A204.1 (cell line): ENCODE measurements around the gene ONECUT2.

Experiments
- FAIRE-seq: peaks from 2 replicates; lab custom pipeline; 2012; peaks lifted over from hg19 to GRCh38; lab: Jason Lieb, UNC

The ONECUT2 gene

DNA sequence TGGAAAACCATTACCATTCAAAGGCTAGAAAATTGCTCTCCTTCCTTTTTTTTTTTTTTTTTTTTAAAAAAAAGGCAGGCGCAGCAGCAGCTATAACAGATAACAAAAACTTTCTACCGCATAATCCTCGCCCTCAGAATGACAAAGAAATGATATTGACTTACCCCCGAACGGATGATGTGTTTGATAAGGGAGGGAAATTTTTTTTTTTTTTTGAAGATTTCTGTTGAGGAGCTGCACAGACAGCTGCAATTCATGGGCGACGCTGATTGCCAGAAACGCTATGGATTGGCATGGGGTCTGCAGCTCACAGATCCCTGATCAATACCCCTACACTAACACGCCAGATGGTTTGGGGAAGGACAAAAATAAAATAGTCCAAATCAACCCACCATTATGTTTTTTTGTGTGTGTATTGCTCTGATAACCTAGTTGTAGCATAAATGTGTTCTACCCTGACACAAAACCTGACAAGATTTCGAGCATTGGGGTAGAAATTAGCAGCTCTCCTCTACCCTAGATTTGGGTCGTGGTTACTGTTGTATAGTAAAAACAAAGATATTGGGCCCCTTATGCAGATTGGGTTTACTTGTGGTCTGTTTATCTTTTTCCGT is 3.6 kb upstream of the ONECUT2 start:
- no peak for FAIRE-seq

DNA sequence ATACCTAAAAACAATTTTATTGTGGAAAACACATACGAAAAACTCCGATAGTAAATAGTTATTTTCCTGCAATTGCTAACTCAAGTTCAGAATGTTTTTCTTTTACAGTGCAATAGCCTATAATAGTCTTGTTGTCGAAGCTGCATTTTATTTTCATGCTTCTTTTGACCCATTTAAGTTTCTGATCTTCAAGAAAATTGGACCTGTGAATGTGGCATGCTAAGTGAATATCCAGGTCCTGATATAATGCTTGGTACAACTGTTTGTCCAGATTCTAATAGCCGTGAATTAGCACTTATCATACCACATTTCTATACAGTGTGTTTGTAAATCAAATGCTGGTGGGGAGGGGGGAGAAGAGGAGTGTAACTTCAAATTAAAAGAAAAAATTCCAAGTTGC is 3.0 kb upstream of the ONECUT2 start:
- FAIRE-seq = no peak

DNA sequence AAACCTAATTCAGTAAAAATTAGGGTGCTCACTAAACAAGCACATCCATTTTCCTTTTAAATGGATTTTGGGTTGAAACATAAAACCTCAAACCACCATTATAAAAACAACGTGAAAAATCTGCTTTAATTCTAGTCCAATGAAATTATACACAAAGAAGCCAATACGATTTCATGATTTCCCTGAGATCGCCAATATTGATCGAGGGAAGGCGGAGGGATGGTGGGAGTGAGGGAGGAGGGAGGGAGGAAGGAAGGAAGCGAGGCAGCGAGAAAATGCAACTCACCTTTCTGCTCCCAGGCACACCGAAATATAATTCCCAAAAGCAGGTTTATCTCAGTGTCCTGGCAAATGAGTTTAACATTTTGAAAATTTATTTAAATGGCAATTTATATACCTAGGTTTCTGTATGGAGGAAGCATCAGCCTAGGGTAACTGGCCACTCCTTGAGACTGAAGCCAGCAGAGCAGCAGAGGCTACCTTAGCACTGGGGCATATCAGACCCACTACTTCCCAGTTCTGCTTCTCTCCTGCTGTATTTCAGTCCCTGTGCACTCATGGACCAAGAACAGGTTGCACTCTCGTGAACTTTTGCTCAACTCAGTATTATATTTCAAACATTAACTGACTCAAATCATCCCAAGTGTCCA is 2.3 kb upstream of the ONECUT2 start:
- FAIRE-seq = no peak

DNA sequence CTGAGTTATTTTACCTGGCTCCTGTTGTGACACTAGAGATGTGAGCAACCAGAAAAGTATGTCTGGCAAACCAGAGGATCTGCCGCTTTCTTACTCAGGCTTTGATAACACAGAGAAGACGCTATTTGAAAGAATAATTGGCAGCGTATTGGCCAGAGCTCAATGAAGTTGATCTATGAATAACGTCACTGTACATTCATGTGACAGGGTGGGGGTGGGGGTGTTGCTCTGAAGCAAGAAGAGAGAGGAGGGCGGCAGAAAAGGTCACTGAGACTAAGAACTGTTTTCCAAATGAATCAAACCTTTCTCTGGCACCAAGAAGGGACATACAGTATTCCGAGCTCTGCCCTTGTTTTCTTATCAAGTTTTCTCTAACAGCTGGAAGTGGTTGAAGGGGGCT is 1.7 kb upstream of the ONECUT2 start:
- FAIRE-seq = no peak

GRCh38 chr18:57433934-57434535 is 1.1 kb upstream of the ONECUT2 start:
- FAIRE-seq = no peak

- no peak for FAIRE-seq
These were observed 644 bp downstream of the ONECUT2 start for GRCh38 chr18:57435846-57436190.

DNA sequence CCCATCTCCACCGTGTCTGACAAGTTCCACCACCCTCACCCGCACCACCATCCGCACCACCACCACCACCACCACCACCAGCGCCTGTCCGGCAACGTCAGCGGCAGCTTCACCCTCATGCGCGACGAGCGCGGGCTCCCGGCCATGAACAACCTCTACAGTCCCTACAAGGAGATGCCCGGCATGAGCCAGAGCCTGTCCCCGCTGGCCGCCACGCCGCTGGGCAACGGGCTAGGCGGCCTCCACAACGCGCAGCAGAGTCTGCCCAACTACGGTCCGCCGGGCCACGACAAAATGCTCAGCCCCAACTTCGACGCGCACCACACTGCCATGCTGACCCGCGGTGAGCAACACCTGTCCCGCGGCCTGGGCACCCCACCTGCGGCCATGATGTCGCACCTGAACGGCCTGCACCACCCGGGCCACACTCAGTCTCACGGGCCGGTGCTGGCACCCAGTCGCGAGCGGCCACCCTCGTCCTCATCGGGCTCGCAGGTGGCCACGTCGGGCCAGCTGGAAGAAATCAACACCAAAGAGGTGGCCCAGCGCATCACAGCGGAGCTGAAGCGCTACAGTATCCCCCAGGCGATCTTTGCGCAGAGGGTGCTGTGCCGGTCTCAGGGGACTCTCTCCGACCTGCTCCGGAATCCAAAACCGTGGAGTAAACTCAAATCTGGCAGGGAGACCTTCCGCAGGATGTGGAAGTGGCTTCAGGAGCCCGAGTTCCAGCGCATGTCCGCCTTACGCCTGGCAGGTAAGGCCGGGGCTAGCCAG is 1.2 kb downstream of the ONECUT2 start:
- no peak for FAIRE-seq

DNA sequence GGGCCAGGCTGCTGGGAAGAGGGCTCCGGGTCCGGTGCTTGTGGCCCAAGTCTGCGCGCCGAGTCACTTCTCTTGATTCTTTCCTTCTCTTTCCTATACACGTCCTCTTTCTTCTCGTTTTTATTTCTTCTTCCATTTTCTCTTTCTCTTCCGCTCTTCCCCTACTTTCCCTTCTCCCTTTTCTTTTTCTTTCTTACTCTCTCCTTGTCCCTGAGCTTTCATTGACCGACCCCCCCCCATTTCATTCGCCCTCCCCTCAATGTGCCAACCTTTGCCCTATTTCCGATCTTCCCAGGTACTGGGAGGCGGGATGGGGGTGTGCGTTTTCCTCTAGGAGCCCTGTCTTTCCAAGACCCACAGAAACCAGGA is 1.8 kb downstream of the ONECUT2 start:
- no peak for FAIRE-seq

DNA sequence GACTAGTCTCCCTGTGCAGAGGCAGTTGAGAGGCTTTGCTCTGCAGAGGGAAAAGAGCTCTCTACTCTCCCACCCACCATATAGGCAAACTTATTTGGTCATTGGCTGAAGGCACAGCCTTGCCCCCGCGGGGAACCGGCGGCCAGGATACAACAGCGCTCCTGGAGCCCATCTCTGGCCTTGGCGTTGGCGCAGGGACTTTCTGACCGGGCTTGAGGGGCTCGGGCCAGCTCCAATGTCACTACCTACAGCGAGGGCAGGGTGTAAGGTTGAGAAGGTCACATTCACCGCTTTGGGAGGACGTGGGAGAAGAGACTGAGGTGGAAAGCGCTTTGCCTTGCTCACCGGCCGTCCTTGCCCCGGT is 2.2 kb downstream of the ONECUT2 start:
- FAIRE-seq = no peak

GRCh38 chr18:57437766-57438671 is 2.8 kb downstream of the ONECUT2 start:
- FAIRE-seq = no peak

DNA sequence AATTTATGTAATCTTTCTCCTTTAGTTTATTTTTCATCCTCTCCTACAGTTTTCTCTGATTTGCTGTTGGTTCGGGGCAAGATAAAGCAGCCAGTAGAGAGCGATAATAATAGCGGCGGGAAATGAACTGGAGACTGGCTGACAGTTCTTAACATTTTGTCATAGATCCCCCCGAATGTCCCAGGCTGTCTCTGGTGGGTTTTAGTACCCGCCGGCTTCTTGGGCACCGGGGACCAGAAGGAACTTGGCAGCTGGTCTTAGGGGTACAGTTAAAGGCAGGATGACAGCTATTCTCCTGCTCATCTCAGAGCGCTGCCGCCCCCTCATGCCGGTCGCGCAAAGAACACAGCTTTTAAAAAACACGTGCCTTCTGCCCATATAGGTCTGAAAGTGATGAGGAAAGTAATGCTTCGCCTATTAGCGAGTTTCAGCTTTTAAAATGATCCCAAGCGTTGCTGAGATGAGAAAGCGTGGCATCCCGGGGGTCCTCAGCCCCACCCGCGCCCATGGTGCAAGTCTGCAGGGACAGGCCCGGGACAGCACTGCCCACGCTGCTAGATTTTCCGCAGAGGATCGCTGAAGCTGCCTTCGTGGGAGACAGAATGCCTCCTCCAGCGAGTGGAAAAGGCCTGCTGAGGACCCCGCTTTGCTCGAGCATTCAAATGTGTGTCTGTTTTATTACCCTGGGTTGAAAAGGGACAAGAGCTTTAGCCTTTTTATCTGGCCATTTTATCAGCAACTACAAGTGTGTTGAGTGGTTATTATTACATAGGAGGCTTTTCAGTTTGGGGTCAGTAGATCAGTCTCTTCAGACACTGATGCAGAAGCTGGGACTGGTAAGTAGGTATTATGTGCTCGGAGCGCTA is 3.8 kb downstream of the ONECUT2 start:
- no peak for FAIRE-seq

DNA sequence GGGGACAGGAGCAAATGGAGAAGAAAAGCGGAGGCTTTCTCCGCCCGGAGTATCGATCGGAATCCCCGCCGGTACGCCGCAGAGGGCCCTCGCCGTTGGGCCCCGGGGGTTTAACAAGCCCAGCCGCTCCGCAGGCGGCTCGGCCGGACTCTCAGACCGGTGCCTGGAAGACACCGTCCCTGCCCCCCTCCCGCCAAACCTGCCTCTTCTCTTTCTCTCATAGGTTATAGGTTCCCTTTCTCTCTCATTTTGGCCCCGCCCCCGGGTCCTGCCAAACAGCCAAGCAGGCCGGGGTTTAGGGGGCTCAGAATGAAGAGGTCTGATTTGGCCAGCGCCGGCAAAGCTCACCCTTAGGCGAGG is 4.4 kb downstream of the ONECUT2 start:
- no peak for FAIRE-seq

DNA sequence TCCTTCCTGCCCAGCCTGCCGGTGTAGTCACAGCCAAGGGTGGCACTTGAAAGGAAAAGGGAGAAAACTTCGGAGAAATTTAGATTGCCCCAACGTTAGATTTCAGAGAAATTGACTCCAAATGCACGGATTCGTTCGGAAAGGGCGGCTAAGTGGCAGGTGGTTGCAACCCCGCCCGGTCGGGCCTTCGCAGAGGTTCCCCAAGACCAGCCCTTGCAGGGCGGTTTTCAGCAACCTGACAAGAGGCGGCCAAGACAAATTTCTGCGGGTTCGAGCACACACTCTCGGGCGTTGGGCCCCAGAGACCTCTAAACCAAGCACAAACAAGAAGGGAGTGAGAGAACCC is 4.8 kb downstream of the ONECUT2 start:
- FAIRE-seq = no peak

DNA sequence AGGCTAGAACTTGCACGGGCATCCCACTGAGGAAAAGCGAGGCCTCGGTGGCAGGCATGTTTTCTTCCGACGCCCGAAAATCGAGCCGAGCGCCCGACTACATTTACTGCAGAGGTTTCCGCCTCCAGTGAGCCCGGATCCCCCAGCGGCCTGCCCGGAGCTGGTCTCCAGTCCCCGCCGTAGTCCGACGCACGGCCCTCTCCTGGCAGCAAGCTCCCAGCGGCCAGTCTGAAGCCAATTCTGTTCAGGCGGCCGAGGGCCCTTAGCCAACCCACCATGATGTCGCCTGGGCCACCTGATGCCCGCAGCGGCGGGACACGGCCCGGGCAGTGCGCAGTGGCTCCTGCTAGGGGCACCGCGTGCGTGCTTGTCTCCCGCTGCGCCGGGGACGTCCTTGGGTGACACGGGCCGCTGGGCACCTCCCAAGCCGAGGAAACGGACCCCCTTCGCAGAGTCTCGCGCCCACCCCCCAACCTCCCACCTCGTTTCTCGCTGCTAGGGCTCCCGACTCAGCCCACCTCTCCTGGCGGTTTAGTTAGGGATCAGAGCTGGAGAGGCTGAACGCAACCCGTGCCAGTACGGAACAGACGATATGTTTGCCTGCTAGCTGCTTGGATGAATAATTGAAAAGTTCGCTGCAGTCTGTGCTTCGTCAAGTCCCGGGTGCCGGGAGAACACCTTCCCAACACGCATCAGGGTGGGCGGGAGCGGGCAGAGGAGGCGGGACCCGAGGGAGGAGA is 5.3 kb downstream of the ONECUT2 start:
- FAIRE-seq = no peak

DNA sequence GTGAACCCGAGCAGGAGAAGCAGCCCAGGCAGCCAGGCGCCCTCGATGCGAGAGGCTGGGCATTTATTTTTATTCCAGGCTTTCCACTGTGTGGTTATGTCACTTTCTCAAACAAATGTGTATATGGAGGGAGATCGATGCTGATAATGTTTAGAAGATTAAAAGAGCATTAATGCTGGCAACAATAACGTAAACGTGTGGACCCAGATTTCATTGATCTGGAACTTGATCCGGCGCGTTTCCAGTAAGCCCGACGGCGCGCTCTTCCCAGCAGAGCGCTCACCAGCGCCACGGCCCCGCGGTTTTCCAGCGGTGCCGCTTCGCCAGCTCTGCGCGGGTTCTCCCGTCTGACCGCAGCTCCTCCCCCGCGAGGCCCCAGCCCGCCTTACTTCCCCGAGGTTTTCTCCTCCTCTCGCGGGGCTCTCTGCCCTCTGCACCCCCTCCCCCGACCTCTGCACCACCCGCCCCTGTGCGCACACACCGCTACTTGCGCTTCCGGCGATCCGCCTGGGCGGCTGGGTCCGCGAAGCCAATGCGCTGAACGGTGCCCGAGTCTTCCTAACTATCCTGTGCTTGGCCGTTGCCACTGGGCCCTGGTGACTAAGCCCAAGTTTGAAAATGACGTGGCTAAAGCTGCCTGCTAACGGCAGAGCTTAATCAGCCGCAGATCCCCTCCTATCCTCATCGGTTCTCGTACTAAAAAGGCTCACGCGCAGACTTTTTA is 6.1 kb downstream of the ONECUT2 start:
- no peak for FAIRE-seq

- no peak for FAIRE-seq
These were observed 8.1 kb downstream of the ONECUT2 start for GRCh38 chr18:57443247-57443646.

DNA sequence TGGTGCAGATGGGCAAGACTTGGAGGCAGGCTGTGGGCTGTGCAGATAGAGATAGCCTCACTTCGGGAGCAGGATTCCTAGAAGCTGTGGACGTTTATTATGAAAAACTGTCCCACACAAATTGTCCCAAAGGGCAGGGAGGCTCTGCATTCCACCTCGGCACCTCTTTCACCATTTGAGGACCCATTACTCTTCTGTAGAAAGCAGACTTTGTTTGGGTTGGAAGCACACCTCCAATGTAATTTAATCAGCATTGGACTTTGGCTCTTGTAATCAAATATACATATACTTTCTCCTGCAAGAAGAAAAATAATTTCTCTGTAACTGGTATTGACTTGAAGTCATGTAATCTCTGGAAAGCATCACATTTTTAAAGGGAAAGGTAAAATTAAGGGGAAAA is 8.5 kb downstream of the ONECUT2 start:
- FAIRE-seq = no peak

- no peak for FAIRE-seq
These were observed 9.2 kb downstream of the ONECUT2 start for GRCh38 chr18:57444301-57444759.

DNA sequence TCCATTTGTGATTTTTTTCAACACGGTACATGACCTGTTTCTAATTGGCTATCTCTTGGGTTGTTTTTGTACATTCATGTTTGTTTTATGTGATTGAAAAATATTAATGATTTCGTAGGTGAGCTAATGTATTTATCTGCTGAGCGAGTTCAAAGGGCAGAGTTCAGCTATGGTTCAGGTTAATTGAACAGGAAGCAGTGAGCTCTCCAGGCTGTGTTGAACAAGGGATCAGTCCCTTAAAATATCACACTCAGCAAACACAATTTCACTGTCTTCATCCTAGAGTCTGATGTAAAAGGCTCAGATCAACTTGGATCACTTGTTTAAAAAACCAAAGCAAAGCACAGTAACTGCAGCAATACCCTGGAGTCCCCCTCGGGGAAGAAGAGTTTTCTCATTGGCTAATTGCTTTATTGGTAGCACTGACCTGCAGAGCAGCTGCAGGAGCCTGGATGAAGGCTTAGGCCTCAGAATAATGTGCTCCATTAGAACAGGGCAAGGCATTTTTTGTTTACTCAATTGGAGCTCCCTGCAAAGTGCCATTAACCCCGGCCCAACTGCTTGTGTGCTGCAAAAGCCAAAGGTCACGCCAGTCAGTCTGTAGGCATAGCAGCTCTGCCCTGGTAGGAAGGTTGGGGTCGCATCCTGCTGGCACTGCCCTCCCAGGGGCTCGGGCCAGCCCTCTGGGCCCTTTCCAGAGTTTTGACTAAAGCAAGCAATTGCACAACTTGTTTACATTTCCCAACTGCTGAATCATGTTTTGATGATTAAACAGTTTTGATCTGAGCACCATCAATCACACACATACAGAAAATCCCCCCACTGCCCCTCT is 10.5 kb downstream of the ONECUT2 start:
- no peak for FAIRE-seq
